Cerebellar cortex (tissue), 1 donor: ENCODE measurements around the gene GAGE12J.
"Not testable (repeated sequence)": the region's sequence is repeated elsewhere in the genome, so short reads cannot be mapped to it uniquely, and the experiment has no call there.

Source experiments
- DNase-seq: peaks from one replicate; pipeline ENCODE4 v3.0.0-alpha.2; 2015; ENCODE audit warnings: low spot score

The GAGE12J gene

DNA sequence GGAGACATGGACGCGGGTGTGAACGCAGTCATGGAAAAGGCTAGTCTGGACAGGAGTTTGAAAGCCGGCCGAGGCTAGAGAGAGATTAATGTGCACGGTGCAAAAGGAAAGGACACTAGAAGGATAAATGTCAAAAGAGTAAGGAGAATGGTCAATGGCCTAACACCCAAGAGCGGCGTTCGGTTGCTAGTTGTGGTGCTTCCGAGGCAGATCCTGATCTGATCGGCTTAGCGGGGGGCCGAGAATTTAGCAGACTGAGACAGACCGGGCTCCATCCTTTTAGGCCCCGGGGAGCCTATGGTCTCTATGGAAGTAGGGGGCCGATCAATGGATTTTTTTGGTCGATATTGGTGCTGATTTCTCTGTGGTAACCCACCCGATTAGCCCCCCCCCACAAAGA is 11.5 kb upstream of the GAGE12J start:
- DNase-seq = no peak

DNA sequence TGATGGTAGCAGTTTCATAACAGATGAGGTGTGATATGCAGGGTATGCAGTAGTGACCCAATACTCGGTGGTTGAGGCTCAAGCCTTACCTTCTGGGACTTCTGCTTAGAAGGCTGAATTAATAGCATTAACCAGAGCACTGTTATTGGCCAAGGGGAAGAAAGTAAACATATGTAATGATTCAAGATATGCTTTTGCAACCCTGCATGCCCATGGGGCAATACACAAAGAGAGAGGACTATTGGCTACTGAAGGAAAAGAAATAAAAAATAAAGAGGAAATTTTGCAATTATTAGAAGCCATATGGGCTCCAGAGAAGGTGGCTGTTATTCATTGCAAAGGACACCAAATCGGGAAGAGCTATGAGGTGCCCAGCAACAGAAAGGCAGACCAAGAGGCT is 9.7 kb upstream of the GAGE12J start:
- DNase-seq = no peak

DNA sequence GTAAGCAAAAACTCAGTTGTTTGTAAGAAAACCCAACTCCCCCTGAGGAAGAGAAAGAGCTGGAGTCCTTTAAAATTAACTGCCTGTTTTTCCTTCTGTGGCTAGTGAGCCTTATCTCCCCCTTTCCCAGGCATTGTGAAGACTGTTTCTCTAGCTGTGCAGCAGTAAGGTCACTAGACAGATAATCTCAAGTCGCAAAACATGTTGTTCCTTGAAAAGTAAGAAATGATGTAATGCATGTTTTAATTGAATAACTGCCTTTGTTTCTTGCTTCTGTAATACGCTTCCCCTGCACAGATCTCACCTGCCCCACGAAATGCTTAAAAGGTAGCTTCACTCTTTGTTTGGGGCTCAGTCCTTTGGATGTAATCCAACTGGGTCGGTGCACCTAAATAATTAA is 5.8 kb upstream of the GAGE12J start:
- no peak for DNase-seq

DNA sequence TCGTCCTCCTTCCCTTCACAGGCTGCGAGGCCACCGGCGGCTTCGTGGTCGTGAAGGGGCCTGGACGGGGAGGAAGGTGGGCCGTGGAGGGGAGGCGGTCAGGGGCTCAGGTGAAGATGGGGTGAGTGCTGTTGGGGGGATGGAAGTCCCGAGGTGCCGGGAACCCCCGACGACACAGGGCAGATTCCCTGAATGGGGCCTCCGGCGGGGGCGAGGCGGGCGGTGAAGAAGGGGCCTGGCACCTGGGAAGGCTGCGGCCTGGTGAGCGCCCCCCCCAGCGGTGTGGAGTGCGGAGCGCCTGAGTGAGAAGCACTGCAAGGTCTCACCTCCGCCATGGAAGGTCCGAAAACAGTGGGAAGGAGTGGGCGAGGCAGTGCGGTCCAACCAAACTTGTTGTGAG is 429 bp downstream of the GAGE12J start:
- not testable (repeated sequence) for DNase-seq

DNA sequence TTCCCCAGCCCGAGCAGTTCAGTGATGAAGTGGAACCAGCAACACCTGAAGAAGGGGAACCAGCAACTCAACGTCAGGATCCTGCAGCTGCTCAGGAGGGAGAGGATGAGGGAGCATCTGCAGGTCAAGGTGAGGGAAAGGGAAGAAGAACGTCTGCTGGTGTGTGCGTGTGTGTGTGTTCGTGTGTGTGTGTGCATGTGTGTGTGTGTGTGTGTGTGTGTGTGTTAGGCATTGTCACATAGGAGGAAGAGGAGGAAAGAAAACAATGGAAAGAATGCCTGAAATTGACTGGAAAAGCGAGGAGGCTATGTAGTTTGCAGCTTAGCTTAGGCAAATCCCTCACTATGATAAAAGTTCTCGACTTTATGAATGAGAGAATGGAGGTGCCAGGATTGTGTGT is 1.9 kb downstream of the GAGE12J start:
- not testable (repeated sequence) for DNase-seq

DNA sequence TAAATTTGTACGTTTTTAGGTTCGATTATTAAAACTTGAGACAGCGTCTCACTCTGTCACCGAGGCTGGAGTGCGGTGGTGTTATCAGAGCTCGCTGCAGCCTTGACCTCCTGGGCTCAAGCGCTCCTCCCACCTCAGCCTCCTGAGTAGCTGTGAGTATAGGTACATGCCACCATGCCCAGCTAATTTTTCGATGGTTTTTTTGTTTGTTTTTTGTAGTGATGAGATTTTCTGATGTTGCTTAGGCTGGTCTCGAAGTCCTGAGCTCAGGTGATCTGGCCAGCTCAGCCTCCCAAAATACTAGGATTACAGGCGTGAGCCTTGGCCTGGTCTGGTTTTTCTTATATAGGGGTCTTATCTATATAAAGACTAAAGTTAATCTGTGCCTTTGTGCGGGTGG is 8.6 kb downstream of the GAGE12J start:
- DNase-seq = not testable (repeated sequence)

DNA sequence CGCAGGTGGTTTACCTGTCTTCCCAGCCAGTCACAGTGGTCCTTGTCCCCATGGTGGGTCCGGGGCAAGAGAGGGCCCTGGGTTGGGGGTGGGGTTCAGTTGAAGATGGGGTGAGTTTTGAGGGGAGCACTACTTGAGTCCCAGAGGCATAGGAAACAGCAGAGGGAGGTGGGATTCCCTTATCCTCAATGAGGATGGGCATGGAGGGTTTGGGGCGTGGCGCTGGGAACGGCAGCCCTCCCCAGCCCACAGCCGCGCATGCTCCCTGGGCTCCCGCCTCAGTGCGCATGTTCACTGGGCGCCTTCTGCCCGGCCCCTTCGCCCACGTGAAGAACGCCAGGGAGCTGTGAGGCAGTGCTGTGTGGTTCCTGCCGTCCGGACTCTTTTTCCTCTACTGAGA is 9.4 kb downstream of the GAGE12J start, which contains the start of gene GAGE13:
Gene GAGE13 (plus strand): TSS at position 301 of the 400 bp plus-strand sequence. CDS start 1,156 bp downstream, outside the sequence.
- not testable (repeated sequence) for DNase-seq

DNA sequence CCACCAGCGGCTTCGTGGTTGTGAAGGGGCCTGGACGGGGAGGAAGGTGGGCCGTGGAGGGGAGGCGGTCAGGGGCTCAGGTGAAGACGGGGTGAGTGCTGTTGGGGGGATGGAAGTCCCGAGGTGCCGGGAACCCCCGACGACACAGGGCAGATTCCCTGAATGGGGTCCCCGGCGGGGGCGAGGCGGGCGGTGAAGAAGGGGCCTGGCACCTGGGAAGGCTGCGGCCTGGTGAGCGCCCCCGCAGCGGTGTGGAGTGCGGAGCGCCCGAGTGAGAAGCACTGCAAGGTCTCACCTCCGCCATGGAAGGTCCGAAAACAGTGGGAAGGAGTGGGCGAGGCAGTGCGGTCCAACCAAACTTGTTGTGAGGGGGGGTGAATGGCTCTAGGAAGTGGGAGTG is 10.0 kb downstream of the GAGE12J start:
- DNase-seq = not testable (repeated sequence)

DNA sequence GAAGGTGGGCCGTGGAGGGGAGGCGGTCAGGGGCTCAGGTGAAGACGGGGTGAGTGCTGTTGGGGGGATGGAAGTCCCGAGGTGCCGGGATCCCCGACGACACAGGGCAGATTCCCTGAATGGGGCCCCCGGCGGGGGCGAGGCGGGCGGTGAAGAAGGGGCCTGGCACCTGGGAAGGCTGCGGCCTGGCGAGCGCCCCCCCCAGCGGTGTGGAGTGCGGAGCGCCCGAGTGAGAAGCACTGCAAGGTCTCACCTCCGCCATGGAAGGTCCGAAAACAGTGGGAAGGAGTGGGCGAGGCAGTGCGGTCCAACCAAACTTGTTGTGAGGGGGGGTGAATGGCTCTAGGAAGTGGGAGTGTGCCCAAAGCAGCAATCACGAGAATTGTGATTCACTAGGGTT is 19.6 kb downstream of the GAGE12J start:
- DNase-seq = not testable (repeated sequence)

DNA sequence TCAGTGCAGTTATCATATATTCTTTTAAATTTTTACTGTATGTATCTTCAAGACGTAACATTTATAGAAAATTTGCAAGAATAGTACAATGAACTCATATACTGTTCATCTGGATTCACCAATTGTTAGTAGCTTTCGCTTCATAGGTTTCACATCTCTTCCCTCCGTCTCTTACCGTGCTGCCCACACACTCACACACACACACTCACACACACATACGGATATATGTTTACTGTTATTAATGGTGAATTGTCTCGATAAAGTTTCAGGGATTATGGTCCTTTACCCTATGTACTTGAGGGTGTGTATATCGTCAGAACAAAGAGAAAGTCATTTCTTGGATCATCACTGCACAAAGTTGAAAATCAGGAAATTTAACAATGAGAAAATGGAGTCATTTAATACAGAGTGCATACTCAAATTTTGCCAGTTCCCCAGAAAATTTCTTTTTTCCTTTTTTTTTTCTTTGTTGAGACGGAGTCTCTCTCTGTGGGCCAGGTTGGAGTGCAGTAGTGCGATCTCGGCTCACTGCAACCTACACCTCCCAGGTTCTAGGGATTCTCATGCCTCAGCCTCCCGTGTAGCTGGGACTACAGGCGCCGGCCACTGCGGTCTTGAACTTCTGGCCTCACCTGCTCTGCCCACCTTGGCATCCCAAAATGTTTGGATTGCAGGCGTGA is 22.8 kb downstream of the GAGE12J start:
- not testable (repeated sequence) for DNase-seq

DNA sequence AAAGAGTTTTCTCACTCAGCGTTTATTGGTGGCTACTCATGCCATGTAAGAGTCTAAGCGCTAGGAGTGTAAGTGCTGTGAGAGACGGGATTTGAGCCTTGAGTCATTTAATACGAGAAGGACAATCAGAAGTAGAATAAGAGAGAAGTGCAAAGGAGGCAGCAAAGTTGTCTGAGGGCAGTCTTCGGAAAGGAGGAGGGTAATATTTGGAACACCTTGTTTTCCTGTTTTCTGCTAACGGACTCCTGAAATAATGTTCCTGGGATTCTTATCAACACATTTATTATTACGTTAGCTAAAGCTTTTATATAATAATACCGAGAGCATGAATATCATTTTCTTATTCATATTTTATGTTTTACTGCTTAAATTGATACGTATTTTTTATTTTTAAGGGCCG is 23.6 kb downstream of the GAGE12J start:
- not testable (repeated sequence) for DNase-seq

DNA sequence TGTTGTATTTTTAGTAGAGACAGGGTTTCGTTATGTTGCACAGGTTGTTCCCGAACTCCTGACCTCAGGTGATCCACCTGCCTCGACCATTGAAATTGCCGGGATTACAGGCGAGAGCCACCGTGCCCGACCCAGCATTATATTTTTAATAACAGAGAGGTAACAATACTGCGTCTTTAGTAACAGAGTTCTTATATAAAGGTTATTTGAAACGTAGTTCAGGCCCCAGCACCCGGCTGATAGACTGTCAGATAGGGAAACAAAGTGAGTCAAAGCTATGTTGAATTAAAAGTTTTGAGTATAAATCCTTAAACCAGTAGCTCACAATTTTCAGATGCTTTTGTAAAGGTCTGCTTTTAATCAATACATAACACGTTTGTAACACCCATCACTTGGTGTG is 24.3 kb downstream of the GAGE12J start:
- not testable (repeated sequence) for DNase-seq
